Measurements from ENCODE around the gene DDX49.

The DDX49 gene

DNA sequence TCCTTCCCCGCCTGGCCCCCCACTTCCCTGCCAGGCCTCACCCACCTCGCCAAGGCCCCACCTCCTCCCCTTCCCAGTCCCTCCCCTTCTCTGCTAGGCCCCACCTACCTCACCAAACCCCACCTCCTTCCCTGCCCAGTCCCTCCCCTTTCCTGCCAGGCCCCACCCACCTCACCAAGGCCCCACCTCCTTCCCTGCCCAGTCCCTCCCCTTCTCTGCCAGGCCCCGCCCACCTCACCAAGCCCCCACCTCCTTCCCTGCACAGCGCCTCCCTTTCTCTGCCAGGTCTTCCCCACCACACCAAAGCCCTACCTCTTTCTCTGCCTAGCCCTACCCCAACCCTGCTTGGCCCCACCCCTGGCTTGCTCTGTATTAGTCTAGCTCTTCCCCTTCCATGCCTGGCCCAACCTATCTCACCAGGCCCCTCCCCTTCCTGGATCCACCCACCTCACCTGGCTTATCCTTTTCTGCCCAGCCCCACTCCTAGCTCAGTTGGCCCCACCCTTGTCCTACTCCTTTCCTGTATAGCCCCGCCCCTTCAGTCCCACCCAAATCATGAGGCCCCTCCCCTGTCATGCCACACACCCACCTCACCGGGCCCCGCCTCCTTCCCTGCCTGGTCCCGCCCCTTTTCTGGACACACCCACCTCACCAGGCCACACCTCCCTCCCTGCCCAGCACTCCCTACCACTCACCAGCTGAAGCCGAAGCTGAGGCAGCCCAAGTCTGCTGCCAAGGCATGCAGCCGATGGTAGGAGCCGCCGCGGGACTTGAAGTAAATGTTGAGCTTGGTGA lies 39.7 kb upstream of the DDX49 start:
- Histone ChIP-seq H3K36me3 (ENCODE audit: control insufficient read depth, insufficient read depth, low read length) (no peaks in the 10 kb centered on the region), H3K4me3 (ENCODE audit: insufficient read depth, low read depth, low read length, poor library complexity, severe bottlenecking) (no peak overlapping the region), H3K9me3 (ENCODE audit: control insufficient read depth, low read length) (no peaks in the 10 kb centered on the region), H3K27ac (ENCODE audit: insufficient read depth, low read length, poor library complexity, severe bottlenecking) (no peak overlapping the region), H3K4me1 (ENCODE audit: control insufficient read depth, insufficient read depth, low read length, poor library complexity, severe bottlenecking) (no peaks in the 10 kb centered on the region), H3K27me3 (replicated peaks; ENCODE audit: control insufficient read depth, insufficient read depth, low read length, poor library complexity, severe bottlenecking) (no peaks in the 10 kb centered on the region)
- peak in 2 of 3 donors; percentile 20 to 22 for DNase-seq

DNA sequence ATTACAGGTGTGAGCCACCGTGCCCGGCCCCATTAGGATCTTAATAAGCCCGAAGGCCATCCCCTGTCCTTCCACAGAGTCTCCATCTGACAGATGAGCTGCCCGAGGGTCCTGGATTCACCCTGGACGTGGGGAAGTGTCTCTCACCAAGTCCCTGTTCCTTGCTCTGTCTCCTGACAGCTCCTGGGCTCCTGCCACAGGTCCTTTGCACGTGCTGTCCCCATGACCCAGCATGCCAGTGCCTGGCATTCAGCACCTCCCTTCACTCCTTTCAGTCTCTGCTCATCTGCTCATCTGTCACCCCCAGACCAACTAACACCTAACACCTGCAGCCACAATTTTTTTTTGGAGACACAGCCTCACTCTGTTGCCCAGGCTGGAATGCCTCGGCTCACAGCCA lies 38.0 kb upstream of the DDX49 start:
- Histone ChIP-seq H3K4me1 (ENCODE audit: control insufficient read depth, insufficient read depth, low read length, poor library complexity, severe bottlenecking) (no peaks in the 10 kb centered on the region), H3K36me3 (ENCODE audit: control insufficient read depth, insufficient read depth, low read length) (no peaks in the 10 kb centered on the region), H3K4me3 (ENCODE audit: insufficient read depth, low read depth, low read length, poor library complexity, severe bottlenecking) (no peak overlapping the region), H3K27ac (ENCODE audit: insufficient read depth, low read length, poor library complexity, severe bottlenecking) (no peak overlapping the region), H3K9me3 (ENCODE audit: control insufficient read depth, low read length) (no peaks in the 10 kb centered on the region), H3K27me3 (replicated peaks; ENCODE audit: control insufficient read depth, insufficient read depth, low read length, poor library complexity, severe bottlenecking) (no peaks in the 10 kb centered on the region)
- no peak for DNase-seq

GRCh38 chr19:18883526-18884304 lies 35.8 kb upstream of the DDX49 start:
- H3K4me1 ChIP-seq (ENCODE audit: control insufficient read depth, insufficient read depth, low read length, poor library complexity, severe bottlenecking) = no peaks in the 10 kb centered on the region
- no peak overlapping the region for H3K4me3 ChIP-seq (ENCODE audit: insufficient read depth, low read depth, low read length, poor library complexity, severe bottlenecking)
- no peak overlapping the region for H3K27ac ChIP-seq (ENCODE audit: insufficient read depth, low read length, poor library complexity, severe bottlenecking)
- DNase-seq = no peak
- no peaks in the 10 kb centered on the region for H3K36me3 ChIP-seq (ENCODE audit: control insufficient read depth, insufficient read depth, low read length)
- H3K9me3 ChIP-seq (ENCODE audit: control insufficient read depth, low read length) = no peaks in the 10 kb centered on the region
- no peaks in the 10 kb centered on the region for H3K27me3 ChIP-seq (replicated peaks; ENCODE audit: control insufficient read depth, insufficient read depth, low read length, poor library complexity, severe bottlenecking)

GRCh38 chr19:18886972-18887371 lies 32.5 kb upstream of the DDX49 start:
- H3K9me3 ChIP-seq (ENCODE audit: control insufficient read depth, low read length) = no peaks in the 10 kb centered on the region
- H3K27me3 ChIP-seq (replicated peaks; ENCODE audit: control insufficient read depth, insufficient read depth, low read length, poor library complexity, severe bottlenecking) = no peaks in the 10 kb centered on the region
- no peak for DNase-seq
- H3K36me3 ChIP-seq (ENCODE audit: control insufficient read depth, insufficient read depth, low read length) = no peaks in the 10 kb centered on the region
- H3K4me3 ChIP-seq (ENCODE audit: insufficient read depth, low read depth, low read length, poor library complexity, severe bottlenecking) = no peak overlapping the region
- H3K27ac ChIP-seq (ENCODE audit: insufficient read depth, low read length, poor library complexity, severe bottlenecking) = no peak overlapping the region
- no peaks in the 10 kb centered on the region for H3K4me1 ChIP-seq (ENCODE audit: control insufficient read depth, insufficient read depth, low read length, poor library complexity, severe bottlenecking)

DNA sequence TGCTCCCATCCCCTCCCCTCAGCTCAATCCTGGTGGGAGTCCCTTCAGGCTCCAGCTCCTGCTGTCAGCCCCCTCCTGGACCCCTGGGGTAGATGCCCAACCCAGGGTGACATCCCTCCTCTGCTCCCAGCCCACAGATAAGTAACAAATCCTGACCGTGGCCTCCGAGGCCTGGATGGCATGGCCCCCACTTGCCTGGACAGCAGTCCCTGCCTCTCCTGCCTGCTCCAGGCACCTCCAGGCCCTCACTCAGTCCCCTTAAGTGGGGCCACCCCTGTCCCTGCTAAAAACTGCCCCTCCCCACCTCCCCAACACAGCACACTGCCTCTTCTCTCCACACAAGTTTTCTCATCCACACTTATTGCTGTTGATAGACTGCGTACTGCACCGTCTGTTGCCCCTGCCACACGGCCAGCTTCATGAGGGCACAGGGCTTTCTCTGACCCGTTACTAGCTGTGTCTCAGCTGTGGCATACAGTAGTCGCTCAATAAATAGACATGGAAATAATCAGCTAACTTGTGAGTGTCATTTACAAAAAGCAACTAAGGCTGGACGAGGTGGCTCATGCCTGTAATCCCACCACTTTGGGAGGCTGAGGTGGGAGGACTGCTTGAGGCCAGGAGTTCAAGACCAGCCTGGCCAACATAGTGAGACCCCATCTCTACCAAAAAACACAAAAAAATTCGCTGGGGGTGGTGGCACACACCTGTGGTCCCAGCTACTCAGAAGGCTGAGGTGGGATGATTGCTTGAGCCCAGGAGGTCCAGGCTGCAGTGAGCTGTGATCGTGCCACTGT lies 29.4 kb upstream of the DDX49 start:
- no peaks in the 10 kb centered on the region for H3K36me3 ChIP-seq (ENCODE audit: control insufficient read depth, insufficient read depth, low read length)

GRCh38 chr19:18893587-18894253 lies 25.8 kb upstream of the DDX49 start:
- DNase-seq = no peak
- Histone ChIP-seq H3K4me1 (ENCODE audit: control insufficient read depth, insufficient read depth, low read length, poor library complexity, severe bottlenecking) (peaks cover 9% of the 10 kb centered on the region), H3K9me3 (ENCODE audit: control insufficient read depth, low read length) (no peaks in the 10 kb centered on the region), H3K27ac (ENCODE audit: insufficient read depth, low read length, poor library complexity, severe bottlenecking) (no peak overlapping the region), H3K27me3 (replicated peaks; ENCODE audit: control insufficient read depth, insufficient read depth, low read length, poor library complexity, severe bottlenecking) (peaks cover 16% of the 10 kb centered on the region), H3K4me3 (ENCODE audit: insufficient read depth, low read depth, low read length, poor library complexity, severe bottlenecking) (no peak overlapping the region), H3K36me3 (ENCODE audit: control insufficient read depth, insufficient read depth, low read length) (no peaks in the 10 kb centered on the region)

More for the DNA sequence above, 29.4 kb upstream of the DDX49 start:
- Histone ChIP-seq H3K4me3 (ENCODE audit: insufficient read depth, low read depth, low read length, poor library complexity, severe bottlenecking) (no peak overlapping the region), H3K27me3 (replicated peaks; ENCODE audit: control insufficient read depth, insufficient read depth, low read length, poor library complexity, severe bottlenecking) (peaks cover 7% of the 10 kb centered on the region), H3K4me1 (ENCODE audit: control insufficient read depth, insufficient read depth, low read length, poor library complexity, severe bottlenecking) (peaks cover 1% of the 10 kb centered on the region), H3K9me3 (ENCODE audit: control insufficient read depth, low read length) (no peaks in the 10 kb centered on the region), H3K27ac (ENCODE audit: insufficient read depth, low read length, poor library complexity, severe bottlenecking) (no peak overlapping the region)
- no peak for DNase-seq

DNA sequence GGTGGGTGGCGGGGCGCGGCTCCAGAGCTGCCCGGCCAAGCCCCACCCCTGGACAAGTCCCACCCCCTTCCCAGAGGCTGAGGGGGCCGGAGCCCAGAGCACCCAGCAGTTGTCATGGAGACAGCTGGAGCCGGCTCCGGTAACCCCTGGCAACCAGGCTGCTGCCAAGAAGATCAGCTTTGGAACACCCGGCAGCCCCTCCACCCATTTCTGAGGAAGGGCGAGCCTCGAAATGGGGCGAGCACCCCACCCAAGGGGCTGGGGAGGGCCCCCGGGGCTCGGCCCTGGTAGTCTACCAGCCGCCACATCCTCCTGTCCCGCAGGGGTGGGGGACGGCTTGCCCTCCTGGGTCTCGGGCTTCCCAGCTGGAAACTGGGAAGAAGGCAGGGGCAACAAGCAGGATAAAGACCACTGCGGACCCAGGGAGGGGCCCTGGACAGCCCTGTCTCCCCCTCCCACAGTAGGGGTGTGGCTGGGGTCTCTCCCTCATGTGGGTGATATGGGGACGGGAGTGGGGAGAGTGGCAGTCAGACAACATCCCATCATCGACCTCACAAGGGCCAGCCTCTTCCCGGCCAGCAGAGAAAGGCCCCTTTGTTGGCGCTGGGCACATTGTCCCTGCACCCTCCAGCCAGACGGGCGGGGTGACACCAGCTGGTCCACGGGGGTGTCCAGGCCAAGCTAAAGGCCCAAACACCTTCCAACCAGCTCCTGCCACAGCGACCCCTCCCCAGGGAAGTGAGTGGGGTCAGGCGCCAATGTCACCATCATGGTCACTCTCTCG lies 25.1 kb upstream of the DDX49 start:
- Histone ChIP-seq H3K36me3 (ENCODE audit: control insufficient read depth, insufficient read depth, low read length) (peaks cover 5% of the 10 kb centered on the region), H3K27me3 (replicated peaks; ENCODE audit: control insufficient read depth, insufficient read depth, low read length, poor library complexity, severe bottlenecking) (peaks cover 16% of the 10 kb centered on the region), H3K9me3 (ENCODE audit: control insufficient read depth, low read length) (no peaks in the 10 kb centered on the region), H3K4me1 (ENCODE audit: control insufficient read depth, insufficient read depth, low read length, poor library complexity, severe bottlenecking) (peaks cover 9% of the 10 kb centered on the region), H3K4me3 (ENCODE audit: insufficient read depth, low read depth, low read length, poor library complexity, severe bottlenecking) (no peak overlapping the region), H3K27ac (ENCODE audit: insufficient read depth, low read length, poor library complexity, severe bottlenecking) (no peak overlapping the region)
- DNase-seq = no peak

DNA sequence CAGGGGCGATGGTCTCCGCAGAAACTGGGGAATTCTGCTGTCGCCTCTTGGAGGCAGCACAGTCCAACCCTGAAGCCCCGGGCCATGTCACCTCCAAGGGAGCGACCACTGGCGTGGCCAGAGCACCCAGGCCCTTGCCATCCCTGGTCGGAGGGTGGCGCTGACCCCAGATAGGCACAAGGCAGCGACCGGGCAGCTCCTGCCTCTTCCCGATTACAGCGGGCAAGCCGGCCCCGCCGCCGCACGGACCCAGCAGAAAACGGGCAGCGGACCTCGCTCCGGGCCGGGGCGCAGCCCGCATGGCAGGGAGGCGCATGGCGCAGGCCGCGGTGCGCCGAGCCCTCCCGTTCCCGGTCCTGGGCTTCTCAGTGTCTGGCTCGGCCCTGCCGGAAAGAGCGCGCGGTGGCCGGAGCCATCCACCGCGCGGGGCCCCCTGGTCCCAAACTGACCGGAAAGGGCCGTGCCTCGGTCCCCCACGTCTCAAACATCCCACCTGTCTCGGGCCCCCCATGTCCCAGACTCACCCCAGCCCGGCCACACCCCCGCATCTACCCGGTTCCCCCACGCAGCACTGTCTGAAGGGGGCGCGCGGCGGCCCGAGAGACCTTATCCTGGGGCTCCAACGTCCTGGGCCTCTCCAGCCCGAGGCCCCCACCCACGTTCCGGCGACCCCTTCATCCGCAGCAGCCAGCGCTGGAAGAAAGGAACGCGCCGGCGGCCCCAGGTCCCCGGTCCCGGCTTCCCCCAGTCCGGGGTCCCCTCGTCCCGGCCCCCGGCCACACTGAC lies 24.3 kb upstream of the DDX49 start:
- no peaks in the 10 kb centered on the region for H3K9me3 ChIP-seq (ENCODE audit: control insufficient read depth, low read length)
- H3K27me3 ChIP-seq (replicated peaks; ENCODE audit: control insufficient read depth, insufficient read depth, low read length, poor library complexity, severe bottlenecking) = peaks cover 16% of the 10 kb centered on the region
- H3K4me1 ChIP-seq (ENCODE audit: control insufficient read depth, insufficient read depth, low read length, poor library complexity, severe bottlenecking) = peaks cover 9% of the 10 kb centered on the region
- no peak for DNase-seq
- no peak overlapping the region for H3K4me3 ChIP-seq (ENCODE audit: insufficient read depth, low read depth, low read length, poor library complexity, severe bottlenecking)
- peaks cover 12% of the 10 kb centered on the region for H3K36me3 ChIP-seq (ENCODE audit: control insufficient read depth, insufficient read depth, low read length)
- no peak overlapping the region for H3K27ac ChIP-seq (ENCODE audit: insufficient read depth, low read length, poor library complexity, severe bottlenecking)
